Left ventricle myocardium inferior (tissue), 1 donor: ENCODE measurements around the gene KRTAP1-4. TPM values are rescaled to one million over a fixed set of nuclear protein-coding genes. Genes with fewer than 3 reads are reported as not detected.
"Not testable (repeated sequence)": the region's sequence is repeated elsewhere in the genome, so short reads cannot be mapped to it uniquely, and the experiment has no call there.

Source experiments
- DNase-seq: peaks from one replicate; pipeline ENCODE4 v3.0.0-alpha.2; 2020
- H3K27ac ChIP-seq: fragments of 200-600 bp; replicated peaks from 2 replicates; pipeline ENCODE4 v1.8.0; 2021
- H3K27me3 ChIP-seq: fragments of 200-600 bp; 2 replicates; pipeline ENCODE4 v1.8.0; 2021; ENCODE audit warnings: low read depth
- H3K36me3 ChIP-seq: fragments of 200-600 bp; 2 replicates; pipeline ENCODE4 v1.8.0; 2021
- H3K4me1 ChIP-seq: fragments of 200-600 bp; 2 replicates; pipeline ENCODE4 v1.8.0; 2021
- H3K4me3 ChIP-seq: fragments of 200-600 bp; 2 replicates; pipeline ENCODE4 v1.8.0; 2021; ENCODE audit warnings: mild to moderate bottlenecking, moderate library complexity
- H3K9me3 ChIP-seq: fragments of 200-600 bp; replicated peaks from 2 replicates; pipeline ENCODE4 v1.8.0; 2021
- CTCF ChIP-seq: fragments of 200-600 bp; IDR thresholded peaks from 2 replicates; pipeline ENCODE4 v1.8.0; 2021; ENCODE audit warnings: antibody characterized with exemption, mild to moderate bottlenecking, borderline replicate concordance
- intact Hi-C: fragments of 100-400 bp; cut with micrococcal nuclease; formaldehyde crosslinking; loops from one replicate; pipeline ENCODE4 v1.11.0; 2022
- total RNA-seq: library from RNA; stranded (reverse); fragmentation: NEBNext Ultra II Directional; extraction: Animal tissue kit (Norgen Biotek cat#: 25700); gene quantifications from one replicate; pipeline ENCODE4 v1.2.1, GENCODE V29; 2021
- donor health status: DM: no; HTN: yes; CAD: no; lungs with severe emphysema.

Gene KRTAP1-4
- total RNA-seq, 1 donor from 2014 or later = not detected

GRCh38 chr17:41060052-41060604, 30.1 kb upstream of the KRTAP1-4 start, which contains the start of gene KRTAP2-3:
TSS of gene KRTAP2-3 (minus strand) at chr17:41060114. CDS start at chr17:41060050, 64 bp downstream.
- intact Hi-C loops = no loop called here
- peaks cover 97% of the 10 kb centered on the region for H3K27me3 ChIP-seq

GRCh38 chr17:41059276-41060051, 29.5 kb upstream of the KRTAP1-4 start:
- intact Hi-C loops, H3K36me3 ChIP-seq, H3K27ac ChIP-seq, H3K4me1 ChIP-seq, DNase-seq, H3K9me3 ChIP-seq, H3K4me3 ChIP-seq: not testable (repeated sequence)
- peaks cover 93% of the 10 kb centered on the region for H3K27me3 ChIP-seq

More at GRCh38 chr17:41060052-41060604, 30.1 kb upstream of the KRTAP1-4 start, which contains the start of gene KRTAP2-3:
- no peaks in the 10 kb centered on the region for H3K36me3 ChIP-seq
- no peak within 1 kb of the TSS for H3K4me3 ChIP-seq
- peaks cover 8% of the 10 kb centered on the region for H3K9me3 ChIP-seq
- H3K4me1 ChIP-seq = no peaks in the 10 kb centered on the region
- no peak within 1 kb of the TSS for H3K27ac ChIP-seq
- DNase-seq = no peak
- no peak for TF ChIP-seq CTCF

- Histone ChIP-seq H3K27ac (no peak overlapping the region), H3K9me3 (peaks cover 8% of the 10 kb centered on the region), H3K27me3 (peaks cover 93% of the 10 kb centered on the region), H3K4me1 (no peaks in the 10 kb centered on the region), H3K36me3 (no peaks in the 10 kb centered on the region), H3K4me3 (no peak overlapping the region)
- intact Hi-C loops = no loop called here
- DNase-seq = no peak
- TF ChIP-seq CTCF = no peak
Measured at GRCh38 chr17:41058741-41059140, 28.7 kb upstream of the KRTAP1-4 start.

GRCh38 chr17:41057547-41057946, 27.6 kb upstream of the KRTAP1-4 start:
- no peak for TF ChIP-seq CTCF
- H3K4me3 ChIP-seq = no peak overlapping the region
- H3K4me1 ChIP-seq = no peaks in the 10 kb centered on the region
- intact Hi-C loops = no loop called here
- no peak for DNase-seq
- no peak overlapping the region for H3K27ac ChIP-seq
- peaks cover 91% of the 10 kb centered on the region for H3K27me3 ChIP-seq
- H3K36me3 ChIP-seq = no peaks in the 10 kb centered on the region
- H3K9me3 ChIP-seq = peaks cover 14% of the 10 kb centered on the region

GRCh38 chr17:41055130-41055529, 25.1 kb upstream of the KRTAP1-4 start, which contains the start of gene KRTAP2-2:
TSS of gene KRTAP2-2 (minus strand) at chr17:41055230. CDS start at chr17:41055211, 19 bp downstream.
- H3K4me1 ChIP-seq, DNase-seq, H3K36me3 ChIP-seq, H3K27ac ChIP-seq, intact Hi-C loops, H3K4me3 ChIP-seq: not testable (repeated sequence)
- peaks cover 14% of the 10 kb centered on the region for H3K9me3 ChIP-seq
- peaks cover 71% of the 10 kb centered on the region for H3K27me3 ChIP-seq

- H3K4me3 ChIP-seq, H3K36me3 ChIP-seq, DNase-seq, H3K4me1 ChIP-seq, H3K27ac ChIP-seq, intact Hi-C loops: not testable (repeated sequence)
- Histone ChIP-seq H3K9me3 (peaks cover 14% of the 10 kb centered on the region), H3K27me3 (peaks cover 73% of the 10 kb centered on the region)
Measured at GRCh38 chr17:41054556-41054955, 24.6 kb upstream of the KRTAP1-4 start.

GRCh38 chr17:41054025-41054424, 24.0 kb upstream of the KRTAP1-4 start:
- Histone ChIP-seq H3K4me3 (no peak overlapping the region), H3K27me3 (peaks cover 73% of the 10 kb centered on the region), H3K4me1 (no peaks in the 10 kb centered on the region), H3K9me3 (peaks cover 14% of the 10 kb centered on the region), H3K27ac (no peak overlapping the region), H3K36me3 (no peaks in the 10 kb centered on the region)
- no peak for TF ChIP-seq CTCF
- intact Hi-C loops = no loop called here
- DNase-seq = no peak
